GM12892 (cell line): Measurements from ENCODE around the gene PIERCE2. TPM values are rescaled to one million over a fixed set of nuclear protein-coding genes. Genes with fewer than 3 reads are reported as not detected.
A peak's percentile ranks its signal among the peaks of the same experiment; 100 is the strongest.

Experiments
- DNase-seq: peaks from one replicate; pipeline ENCODE4 v3.0.0; 2011; ENCODE audit not compliant: insufficient read length
- FAIRE-seq: peaks from 2 replicates; lab custom pipeline; 2011; peaks lifted over from hg19 to GRCh38; lab: Jason Lieb, UNC
- POLR2A ChIP-seq: IDR thresholded peaks from 2 replicates; pipeline ENCODE4 v1.6.1; 2011; ENCODE audit warnings: low read depth, low read length, control low read depth
- POLR2AphosphoS5 ChIP-seq: IDR thresholded peaks from 2 replicates; pipeline ENCODE4 v1.6.1; 2011; ENCODE audit warnings: low read depth, low read length, control low read depth
- TAF1 ChIP-seq: IDR thresholded peaks from 2 replicates; pipeline ENCODE4 v1.6.1; 2011; ENCODE audit warnings: low read depth, mild to moderate bottlenecking, control low read depth, low read length, borderline replicate concordance
- polyA plus RNA-seq: library from polyadenylated mRNA; unstranded; fragments of >200 nt; gene quantifications from one replicate; pipeline ENCODE4 v1.2.1, GENCODE V29; 2012; ENCODE audit warnings: missing spikeins, inconsistent platforms; ENCODE audit not compliant: missing spikeins

The PIERCE2 gene
- polyA plus RNA-seq: not detected

GRCh38 chr15:55408012-55408928, at the start of gene PIERCE2, which contains the start of gene CCPG1:
Gene PIERCE2 (plus strand): TSS chr15:55408495. CDS start chr15:55408769, 274 bp downstream.
Gene CCPG1 (minus strand): TSS chr15:55408359. CDS start chr15:55389424, 18,935 bp downstream.
- DNase-seq (peak; percentile 79), FAIRE-seq (peak; percentile 92)
- no peak for TF ChIP-seq TAF1
- TF ChIP-seq POLR2AphosphoS5: peak; percentile 52; the same call in 1 of the 2 replicates
- TF ChIP-seq POLR2A: peak; percentile 69; the same call in 1 of the 2 replicates

DNA sequence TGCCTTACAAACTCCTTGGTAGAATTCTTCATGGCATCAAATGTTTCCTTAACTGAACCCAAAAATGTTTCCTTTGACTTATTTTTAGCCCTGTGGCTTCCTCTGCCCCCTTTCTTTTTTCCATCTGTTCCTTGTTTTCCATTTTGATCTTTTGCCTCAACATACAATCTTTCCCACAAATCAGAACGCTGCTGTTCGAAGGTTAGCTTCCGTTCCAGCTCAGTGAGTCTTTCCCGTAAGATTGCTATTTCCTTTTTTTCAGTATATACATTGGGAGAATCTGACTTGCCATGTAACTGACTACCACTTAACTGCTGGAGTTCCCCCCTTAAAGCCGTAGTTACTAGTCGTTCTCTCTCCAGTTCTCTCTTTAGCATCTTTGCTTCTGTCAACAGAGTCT, 48.0 kb upstream of the PIERCE2 start:
- FAIRE-seq: no peak
- TF ChIP-seq POLR2AphosphoS5: no peak
- TF ChIP-seq TAF1: no peak
- no peak for TF ChIP-seq POLR2A
- no peak for DNase-seq

DNA sequence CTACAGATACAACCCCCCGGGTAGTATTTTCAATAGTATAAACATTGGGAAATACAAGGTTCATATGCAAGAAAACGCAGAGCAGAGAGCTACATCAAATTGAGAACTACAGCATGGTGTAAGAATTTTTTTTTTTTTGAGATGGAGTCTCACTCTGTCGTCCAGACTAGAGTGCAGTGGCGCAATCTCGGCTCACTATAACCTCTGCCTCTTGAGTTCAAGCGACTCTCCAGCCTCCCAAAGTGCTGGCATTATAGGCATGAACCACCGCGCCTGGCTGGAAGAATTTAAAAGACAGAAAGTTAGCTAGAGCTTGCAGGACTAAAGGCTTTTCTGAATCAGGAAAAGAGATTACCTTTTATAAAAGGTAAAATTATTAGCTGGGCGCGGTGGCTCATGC, 47.2 kb upstream of the PIERCE2 start:
- TF ChIP-seq TAF1 (no peak), POLR2AphosphoS5 (no peak), POLR2A (no peak)
- no peak for DNase-seq

GRCh38 chr15:55362641-55363040, 45.7 kb upstream of the PIERCE2 start:
- TF ChIP-seq POLR2A (no peak), TAF1 (no peak), POLR2AphosphoS5 (no peak)
- DNase-seq (no peak), FAIRE-seq (no peak)

More for the DNA sequence above, 47.2 kb upstream of the PIERCE2 start:
- FAIRE-seq: no peak

DNA sequence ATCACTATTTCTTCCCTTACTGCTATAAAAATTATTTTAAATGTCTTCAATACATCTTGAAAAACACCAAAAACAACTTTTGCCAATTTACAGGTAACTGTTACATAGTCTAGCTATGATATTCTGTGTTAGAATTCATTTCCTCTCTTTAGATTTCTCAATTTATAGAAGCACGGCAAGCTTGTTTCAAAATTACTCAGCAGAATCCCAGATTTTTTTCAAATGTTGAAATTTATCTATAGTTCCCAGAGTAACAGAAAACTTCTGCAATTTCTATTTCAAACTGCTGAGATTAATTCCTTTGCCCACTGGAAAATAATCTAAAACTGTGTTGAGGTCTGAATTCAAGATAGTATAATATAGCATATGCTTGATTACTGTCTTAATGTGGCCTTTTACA, 41.3 kb upstream of the PIERCE2 start:
- TF ChIP-seq TAF1: no peak
- TF ChIP-seq POLR2AphosphoS5: no peak
- no peak for TF ChIP-seq POLR2A
- no peak for DNase-seq
- no peak for FAIRE-seq

GRCh38 chr15:55372701-55373440, 35.4 kb upstream of the PIERCE2 start:
- FAIRE-seq (peak; percentile 42), DNase-seq (no peak)
- no peak for TF ChIP-seq POLR2A
- no peak for TF ChIP-seq TAF1
- TF ChIP-seq POLR2AphosphoS5: no peak

DNA sequence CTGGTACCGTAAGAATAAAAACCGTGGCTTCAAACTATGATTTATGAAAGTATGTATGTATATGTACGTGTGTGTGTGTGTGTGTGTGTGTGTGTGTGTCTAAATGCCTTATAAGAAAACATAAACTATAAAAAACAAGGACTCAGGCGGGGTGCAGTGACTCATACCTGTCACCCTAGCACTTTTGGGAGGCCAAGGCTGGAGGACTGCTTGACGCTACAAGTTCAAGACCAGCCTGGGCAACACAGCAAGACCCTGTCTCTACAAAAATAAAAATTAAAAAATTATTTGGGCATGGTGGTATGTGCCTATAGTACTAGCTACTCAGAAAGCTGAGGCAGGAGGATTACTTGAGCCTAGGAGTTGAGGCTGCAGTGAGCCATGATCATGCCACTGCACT, 29.2 kb upstream of the PIERCE2 start:
- DNase-seq: no peak
- no peak for TF ChIP-seq POLR2AphosphoS5
- TF ChIP-seq TAF1: no peak
- no peak for TF ChIP-seq POLR2A
- no peak for FAIRE-seq

GRCh38 chr15:55381595-55381994, 26.7 kb upstream of the PIERCE2 start:
- no peak for TF ChIP-seq POLR2AphosphoS5
- TF ChIP-seq POLR2A: no peak
- no peak for TF ChIP-seq TAF1
- no peak for DNase-seq
- no peak for FAIRE-seq

DNA sequence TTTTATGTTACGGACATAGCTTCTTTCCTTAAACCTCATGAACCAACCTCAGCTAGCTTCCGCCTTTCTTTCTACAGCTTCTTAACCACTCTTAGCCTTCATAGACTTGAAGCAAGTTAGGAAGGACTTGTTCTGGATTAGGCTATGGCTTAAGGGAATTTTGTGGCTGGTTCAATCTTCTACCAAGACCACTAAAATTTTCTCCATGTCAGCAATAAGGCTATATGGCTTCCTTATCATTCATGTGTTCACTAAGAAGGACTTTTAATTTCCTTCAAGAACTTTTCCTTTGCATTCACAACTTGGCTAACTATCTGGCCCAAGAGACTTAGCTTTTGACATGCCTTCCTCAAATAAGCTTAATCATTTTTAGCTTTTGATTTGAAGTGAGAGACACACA, 24.6 kb upstream of the PIERCE2 start:
- DNase-seq (no peak), FAIRE-seq (no peak)
- TF ChIP-seq POLR2A: no peak
- TF ChIP-seq TAF1: no peak
- no peak for TF ChIP-seq POLR2AphosphoS5

DNA sequence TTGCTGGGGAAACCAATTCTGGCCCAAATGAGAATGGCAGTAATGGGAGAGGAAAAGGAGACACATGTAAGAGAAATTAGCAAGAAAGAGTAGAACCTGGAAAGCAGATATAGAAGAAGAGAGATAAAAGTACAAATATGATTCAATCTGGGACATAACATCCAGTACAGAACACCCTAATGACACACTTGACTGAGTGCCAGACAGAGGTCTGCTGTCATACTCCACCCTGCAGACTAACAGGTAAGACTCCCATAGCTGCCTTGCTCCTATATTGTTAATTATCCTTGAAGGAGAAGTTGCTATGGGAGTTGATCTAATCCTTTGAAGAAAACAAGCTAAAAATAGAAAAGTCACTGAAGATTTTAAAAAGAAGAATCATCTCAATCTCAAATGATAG, 21.3 kb upstream of the PIERCE2 start:
- no peak for TF ChIP-seq TAF1
- TF ChIP-seq POLR2AphosphoS5: no peak
- no peak for TF ChIP-seq POLR2A
- DNase-seq: no peak
- no peak for FAIRE-seq

DNA sequence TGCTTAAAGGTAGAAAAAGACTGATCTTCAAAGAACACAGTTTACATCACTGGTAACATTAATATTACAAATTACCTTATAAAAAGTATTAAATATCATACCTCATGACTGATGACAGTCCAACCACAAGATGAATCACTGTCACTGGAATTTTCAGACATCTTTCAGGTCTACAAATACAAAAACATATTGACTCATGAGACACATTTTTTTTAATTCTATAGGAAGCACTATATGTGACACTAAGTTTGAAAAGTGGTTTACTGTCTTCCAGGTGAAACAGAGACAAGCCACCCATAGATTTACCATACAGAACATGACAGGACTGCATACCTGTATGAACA, 19.1 kb upstream of the PIERCE2 start:
- DNase-seq (no peak), FAIRE-seq (no peak)
- TF ChIP-seq POLR2AphosphoS5: no peak
- no peak for TF ChIP-seq POLR2A
- TF ChIP-seq TAF1: no peak

DNA sequence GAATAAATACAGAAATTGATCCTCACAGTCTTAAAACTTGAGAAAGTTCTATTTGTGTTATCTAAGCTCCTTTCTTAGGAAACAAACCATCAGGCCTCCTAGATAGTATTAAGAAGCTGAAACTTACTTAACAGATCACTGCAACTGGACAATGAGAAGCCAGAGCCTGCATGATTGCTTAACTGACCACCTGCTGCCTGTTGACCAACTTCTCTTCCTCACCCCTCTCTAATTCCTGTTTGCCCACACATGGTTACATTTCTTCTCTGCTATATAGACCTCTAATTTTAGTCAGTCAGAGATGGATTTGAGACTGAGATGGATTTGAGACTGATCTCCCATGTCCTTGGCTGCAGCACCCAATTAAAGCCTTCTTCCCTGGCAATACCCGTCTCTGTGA, 13.6 kb upstream of the PIERCE2 start:
- TF ChIP-seq POLR2AphosphoS5 (no peak), TAF1 (no peak), POLR2A (no peak)
- DNase-seq: no peak
- no peak for FAIRE-seq
